Measurements from ENCODE around the gene ZNF311. TPM values are rescaled to one million over a fixed set of nuclear protein-coding genes. Genes with fewer than 3 reads are reported as not detected.
A peak's percentile ranks its signal among the peaks of the same experiment; 100 is the strongest.

ZNF311 gene
- total and polyA plus RNA-seq, 2 of the 13 experiments (the other 11 are each of a cell fraction or from before 2014, with no cell fraction given): not detected

GRCh38 chr6:28980852-28981430 lies 24.2 kb downstream of the ZNF311 start (continued):
- no peak for TF ChIP-seq HINFP (CRISPR knock-in tag; IDR thresholded peaks at IDR 0.05; ENCODE audit: low read depth)
- TF ChIP-seq ATF4 (CRISPR knock-in tag; IDR thresholded peaks at IDR 0.05): peak in 1 of 2 experiments; percentile 57; a peak in 2 of 4 replicates
- no peak; the same call in 1 of the 2 replicates for TF ChIP-seq YEATS4 (CRISPR knock-in tag; IDR thresholded peaks at IDR 0.05; ENCODE audit: borderline replicate concordance)
- TF ChIP-seq POGK (CRISPR knock-in tag; conservative IDR thresholded peaks at IDR 0.05): no peak; the same call in 1 of the 2 replicates
- TF ChIP-seq GMEB2 (CRISPR knock-in tag; IDR thresholded peaks at IDR 0.05; ENCODE audit: low read depth): no peak
- peak; percentile 30; the same call in 1 of the 2 replicates for TF ChIP-seq GABPB1 (CRISPR knock-in tag; IDR thresholded peaks at IDR 0.05)
- TF ChIP-seq HCFC1 (IDR thresholded peaks at IDR 0.05; ENCODE audit: low read depth, low read length): no peak
- no peak for TF ChIP-seq CHD2 (IDR thresholded peaks at IDR 0.05; ENCODE audit: low read depth, low read length)
- no peak for TF ChIP-seq PTBP1 (IDR thresholded peaks at IDR 0.05; ENCODE audit: low read depth, low read length, poor library complexity, severe bottlenecking)
- peak; percentile 61; the same call in 1 of the 2 replicates for TF ChIP-seq ZBTB26 (CRISPR knock-in tag; IDR thresholded peaks at IDR 0.05; ENCODE audit: borderline replicate concordance)
- no peak for TF ChIP-seq REPIN1 (CRISPR knock-in tag; IDR thresholded peaks at IDR 0.05; ENCODE audit: borderline replicate concordance, low read depth)
- no peak for TF ChIP-seq RFX5 (IDR thresholded peaks at IDR 0.05; ENCODE audit: low read depth, low read length)
- no peak for TF ChIP-seq ZNF180 (CRISPR knock-in tag; IDR thresholded peaks at IDR 0.05; ENCODE audit: borderline replicate concordance, low read depth)
- TF ChIP-seq ZNF781 (CRISPR knock-in tag; IDR thresholded peaks at IDR 0.05; ENCODE audit: borderline replicate concordance, not compliant biosample characterization): peak; percentile 41
- TF ChIP-seq NAIF1 (CRISPR knock-in tag; IDR thresholded peaks at IDR 0.05; ENCODE audit: borderline replicate concordance): no peak
- no peak for TF ChIP-seq NR3C1 (CRISPR knock-in tag; IDR thresholded peaks at IDR 0.05)
- TF ChIP-seq CBX5 (CRISPR knock-in tag; IDR thresholded peaks at IDR 0.05; ENCODE audit: borderline replicate concordance): peak; percentile 62; the same call in 1 of the 2 replicates
- TF ChIP-seq HIVEP1 (CRISPR knock-in tag; IDR thresholded peaks at IDR 0.05): no peak
- TF ChIP-seq MYC (CRISPR knock-in tag; IDR thresholded peaks at IDR 0.05; ENCODE audit: borderline replicate concordance): no peak; the same call in 1 of the 2 replicates
- no peak for TF ChIP-seq TSC22D2 (CRISPR knock-in tag; IDR thresholded peaks at IDR 0.05; ENCODE audit: borderline replicate concordance)
- peak; percentile 40; the same call in 1 of the 2 replicates for TF ChIP-seq PHF8 (CRISPR knock-in tag; IDR thresholded peaks at IDR 0.05)
